ENCODE results near the gene SLC20A1. TPM values are rescaled to one million over a fixed set of nuclear protein-coding genes. Genes with fewer than 3 reads are reported as not detected.
A peak's percentile ranks its signal among the peaks of the same experiment; 100 is the strongest.
"Not testable (repeated sequence)": the region's sequence is repeated elsewhere in the genome, so short reads cannot be mapped to it uniquely, and the experiment has no call there.

The SLC20A1 gene
- total RNA-seq, 1 experiment from 2014 or later = 117 TPM

DNA sequence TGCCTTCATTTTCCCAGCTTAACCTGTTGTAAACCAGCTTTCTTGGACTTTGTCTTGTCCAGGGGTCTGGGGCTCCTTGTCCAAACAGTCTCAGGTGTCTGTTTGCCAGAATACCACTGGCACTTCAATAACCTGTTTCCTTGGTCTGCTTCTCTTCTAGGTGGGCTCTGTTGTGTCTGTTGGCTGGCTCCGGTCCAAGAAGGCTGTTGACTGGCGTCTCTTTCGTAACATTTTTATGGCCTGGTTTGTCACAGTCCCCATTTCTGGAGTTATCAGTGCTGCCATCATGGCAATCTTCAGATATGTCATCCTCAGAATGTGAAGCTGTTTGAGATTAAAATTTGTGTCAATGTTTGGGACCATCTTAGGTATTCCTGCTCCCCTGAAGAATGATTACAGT lies 17.0 kb downstream of the SLC20A1 start:
- no peaks in the 10 kb centered on the region for H3K9me3 ChIP-seq
- H3K4me3 ChIP-seq = no peak overlapping the region
- no peaks in the 10 kb centered on the region for H3K27me3 ChIP-seq
- H3K36me3 ChIP-seq = peaks cover 96% of the 10 kb centered on the region
- no peak for DNase-seq

- H3K9me3 ChIP-seq = no peaks in the 10 kb centered on the region
- peaks cover 84% of the 10 kb centered on the region for H3K36me3 ChIP-seq
- DNase-seq = no peak
- H3K4me3 ChIP-seq = no peak overlapping the region
- no peaks in the 10 kb centered on the region for H3K27me3 ChIP-seq
Observed at GRCh38 chr2:112664689-112665088, 18.9 kb downstream of the SLC20A1 start.

DNA sequence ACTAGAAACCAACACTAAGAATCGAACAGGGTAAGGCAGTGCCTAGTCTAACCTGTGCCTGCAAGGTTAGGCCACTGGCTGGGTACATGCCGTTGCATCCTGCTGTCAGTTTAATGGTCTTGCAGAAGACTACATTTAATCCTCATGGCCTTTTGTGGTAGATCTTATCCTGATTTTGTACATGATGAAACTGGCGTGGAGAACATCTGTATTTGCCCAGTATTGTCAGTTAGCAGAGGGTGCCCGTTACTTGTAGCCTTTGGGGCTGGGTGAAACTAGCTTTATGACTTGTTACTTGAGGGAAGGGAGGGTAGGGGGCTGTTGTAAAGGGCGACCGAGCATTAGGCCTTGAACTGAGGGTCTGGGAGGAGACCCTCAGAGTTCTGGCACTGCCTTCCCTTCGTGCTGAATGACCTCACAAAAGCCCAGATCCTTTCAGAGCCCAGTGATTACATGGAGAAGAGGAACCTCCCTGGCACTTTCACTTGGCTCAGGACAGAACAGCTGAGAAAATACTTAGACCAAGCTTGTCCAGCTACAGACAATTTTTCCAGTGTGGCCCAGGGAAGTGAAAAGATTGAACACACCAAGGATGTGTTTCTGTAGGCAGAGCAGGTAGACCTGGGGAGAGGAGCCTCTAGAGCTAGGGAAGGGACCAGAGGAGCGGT lies 19.5 kb downstream of the SLC20A1 start:
- Histone ChIP-seq H3K9me3 (no peaks in the 10 kb centered on the region), H3K4me3 (no peak overlapping the region), H3K27me3 (no peaks in the 10 kb centered on the region), H3K36me3 (peaks cover 78% of the 10 kb centered on the region)
- DNase-seq = no peak

- no peaks in the 10 kb centered on the region for H3K27me3 ChIP-seq
- no peak for DNase-seq
- H3K4me3 ChIP-seq = no peak overlapping the region
- H3K9me3 ChIP-seq = no peaks in the 10 kb centered on the region
- peaks cover 63% of the 10 kb centered on the region for H3K36me3 ChIP-seq
Observed at GRCh38 chr2:112666761-112667122, 21.0 kb downstream of the SLC20A1 start.

GRCh38 chr2:112667540-112667939 lies 21.8 kb downstream of the SLC20A1 start:
- H3K9me3 ChIP-seq, H3K27me3 ChIP-seq, DNase-seq, H3K4me3 ChIP-seq: not testable (repeated sequence)
- peaks cover 55% of the 10 kb centered on the region for H3K36me3 ChIP-seq

- Histone ChIP-seq H3K9me3 (no peaks in the 10 kb centered on the region), H3K36me3 (peaks cover 38% of the 10 kb centered on the region), H3K27me3 (no peaks in the 10 kb centered on the region), H3K4me3 (no peak overlapping the region)
- DNase-seq = no peak
Observed at GRCh38 chr2:112669667-112670066, 23.9 kb downstream of the SLC20A1 start.

GRCh38 chr2:112670252-112671022 lies 24.7 kb downstream of the SLC20A1 start:
- no peaks in the 10 kb centered on the region for H3K27me3 ChIP-seq
- DNase-seq = no peak
- H3K36me3 ChIP-seq = peaks cover 30% of the 10 kb centered on the region
- no peak overlapping the region for H3K4me3 ChIP-seq
- H3K9me3 ChIP-seq = no peaks in the 10 kb centered on the region

DNA sequence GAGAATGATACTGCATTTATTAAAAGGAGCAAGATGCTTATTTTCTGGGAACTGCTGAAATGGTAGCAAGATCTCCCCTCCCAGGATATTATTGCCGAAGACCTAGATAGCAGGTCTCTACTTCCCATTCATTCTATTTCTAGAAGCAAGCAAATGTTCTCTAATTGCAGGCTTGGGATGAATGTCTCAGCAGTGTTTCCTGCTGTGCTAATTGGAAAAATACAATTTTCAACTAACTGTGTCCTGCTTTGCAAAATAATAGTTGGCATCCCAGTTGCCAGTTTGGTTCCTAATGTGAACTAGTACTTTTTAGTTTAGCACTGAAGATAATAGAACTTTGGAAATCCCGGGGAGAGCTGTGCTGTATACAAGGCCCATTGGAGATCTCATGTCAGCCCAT lies 26.1 kb downstream of the SLC20A1 start:
- Histone ChIP-seq H3K4me3 (no peak overlapping the region), H3K27me3 (no peaks in the 10 kb centered on the region), H3K36me3 (peaks cover 20% of the 10 kb centered on the region), H3K9me3 (no peaks in the 10 kb centered on the region)
- no peak for DNase-seq

GRCh38 chr2:112673008-112673407 lies 27.3 kb downstream of the SLC20A1 start:
- no peak for DNase-seq
- Histone ChIP-seq H3K36me3 (peaks cover 11% of the 10 kb centered on the region; the same call in 1 of the 2 replicates), H3K27me3 (no peaks in the 10 kb centered on the region), H3K4me3 (no peak overlapping the region), H3K9me3 (no peaks in the 10 kb centered on the region)

GRCh38 chr2:112674229-112674628 lies 28.5 kb downstream of the SLC20A1 start:
- Histone ChIP-seq H3K4me3 (no peak overlapping the region), H3K36me3 (peaks cover 6% of the 10 kb centered on the region; the same call in 1 of the 2 replicates), H3K27me3 (no peaks in the 10 kb centered on the region), H3K9me3 (no peaks in the 10 kb centered on the region)
- DNase-seq = no peak

DNA sequence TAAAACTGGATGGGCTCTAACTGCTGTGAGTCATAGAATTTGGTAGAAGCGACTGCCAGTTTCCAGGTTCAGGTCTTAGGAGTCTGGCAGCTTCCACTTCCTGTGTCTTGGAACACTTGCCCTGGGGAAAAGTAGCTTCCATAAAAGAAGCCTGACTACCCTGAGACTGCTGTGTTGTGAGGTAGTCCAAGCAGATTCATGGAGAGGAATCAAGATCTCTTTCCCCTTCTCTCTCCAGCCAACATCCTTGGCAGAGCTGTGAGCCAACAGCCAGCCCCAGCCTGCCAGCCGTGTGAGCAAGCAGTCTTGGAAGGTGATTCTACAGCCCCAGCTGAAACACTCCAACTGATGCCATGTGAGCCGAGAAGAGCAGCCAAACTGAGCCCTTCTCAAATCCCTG lies 33.7 kb downstream of the SLC20A1 start:
- DNase-seq = peak; percentile 95
- H3K9me3 ChIP-seq = no peaks in the 10 kb centered on the region
- no peaks in the 10 kb centered on the region for H3K36me3 ChIP-seq
- H3K27me3 ChIP-seq = no peaks in the 10 kb centered on the region
- H3K4me3 ChIP-seq = no peak overlapping the region

DNA sequence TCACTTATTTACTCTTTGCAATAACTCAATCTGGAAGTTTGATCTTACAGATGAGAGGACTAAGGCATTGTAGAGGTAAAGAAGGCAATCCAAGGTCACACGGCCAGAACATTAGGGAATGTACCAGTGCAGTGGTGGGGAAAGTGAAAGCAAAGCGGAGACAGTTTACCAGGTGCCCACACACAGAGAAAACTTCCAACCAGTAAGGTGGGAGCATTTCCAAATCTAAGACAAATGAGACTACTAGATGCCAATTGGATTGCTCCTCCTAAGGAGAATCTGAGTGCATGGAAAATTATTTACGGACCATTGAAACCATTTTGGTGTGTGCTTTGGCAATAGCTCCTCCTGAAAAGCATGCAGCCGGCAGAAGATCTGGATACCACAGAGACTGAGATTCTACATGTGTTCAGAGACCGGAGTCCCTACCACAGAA lies 34.9 kb downstream of the SLC20A1 start:
- 0 out of 2 replicates have a peak overlapping the region, but pooled peaks have one; percentile 5 for H3K4me3 ChIP-seq
- H3K36me3 ChIP-seq = no peaks in the 10 kb centered on the region
- no peaks in the 10 kb centered on the region for H3K27me3 ChIP-seq
- H3K9me3 ChIP-seq = no peaks in the 10 kb centered on the region
- DNase-seq = peak; percentile 24

GRCh38 chr2:112682101-112682500 lies 36.4 kb downstream of the SLC20A1 start:
- H3K27me3 ChIP-seq = no peaks in the 10 kb centered on the region
- no peaks in the 10 kb centered on the region for H3K36me3 ChIP-seq
- H3K9me3 ChIP-seq = no peaks in the 10 kb centered on the region
- H3K4me3 ChIP-seq = no peak overlapping the region
- no peak for DNase-seq

DNA sequence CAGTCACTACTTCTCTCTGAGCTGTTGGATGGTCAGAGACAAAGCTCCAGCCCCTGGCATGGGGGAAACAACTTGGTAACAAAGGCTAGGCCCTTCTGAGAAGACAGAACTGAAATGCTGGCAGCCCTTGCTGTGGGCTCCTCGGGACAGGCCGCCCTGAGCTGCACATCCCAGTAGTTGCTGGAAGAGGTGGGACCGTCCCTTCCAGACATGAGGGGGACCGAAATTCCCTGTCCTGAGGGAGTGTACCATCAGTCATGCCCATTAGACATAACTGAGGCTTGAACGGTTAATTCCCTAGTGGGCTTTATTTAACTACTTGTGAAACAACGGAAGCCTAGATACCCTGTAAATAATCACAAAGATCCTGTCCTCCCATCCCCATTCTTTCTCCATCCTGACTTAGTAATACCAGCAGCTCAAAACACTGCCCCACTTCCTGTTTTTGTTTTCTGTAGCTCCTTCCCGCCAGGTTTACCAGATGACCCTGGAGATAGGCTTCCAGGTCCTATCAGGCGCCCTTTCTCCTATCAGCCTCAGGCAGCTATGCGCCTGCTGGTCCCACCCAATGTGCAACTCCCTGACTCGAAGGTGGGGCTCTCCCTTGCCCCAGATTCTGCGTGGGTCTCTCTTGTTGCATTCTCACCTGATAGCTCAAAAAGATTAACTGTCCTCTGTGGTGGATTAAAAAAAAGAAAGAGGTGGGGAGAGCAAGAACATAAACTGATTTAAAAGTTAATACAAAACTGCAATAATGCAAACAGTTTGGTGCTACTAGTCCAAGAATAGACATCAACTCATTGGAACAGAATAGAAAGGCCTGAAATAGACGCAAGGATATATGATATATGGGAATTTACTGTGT lies 38.0 kb downstream of the SLC20A1 start:
- Histone ChIP-seq H3K9me3 (no peaks in the 10 kb centered on the region), H3K27me3 (no peaks in the 10 kb centered on the region), H3K36me3 (no peaks in the 10 kb centered on the region), H3K4me3 (no peak overlapping the region)
- DNase-seq = no peak

- DNase-seq = no peak
- Histone ChIP-seq H3K36me3 (no peaks in the 10 kb centered on the region), H3K4me3 (no peak overlapping the region), H3K27me3 (no peaks in the 10 kb centered on the region), H3K9me3 (no peaks in the 10 kb centered on the region)
Observed at GRCh38 chr2:112684415-112684775, 38.7 kb downstream of the SLC20A1 start.

- no peak for DNase-seq
- H3K36me3 ChIP-seq = no peaks in the 10 kb centered on the region
- H3K27me3 ChIP-seq = no peaks in the 10 kb centered on the region
- no peak overlapping the region for H3K4me3 ChIP-seq
- H3K9me3 ChIP-seq = no peaks in the 10 kb centered on the region
Observed at GRCh38 chr2:112685271-112685884, 39.6 kb downstream of the SLC20A1 start.

Data from MG63 (cell line).